Astrocyte (in vitro differentiated cells and primary cell): ENCODE data around the gene FGF8.

Experiments used
- EZH2 ChIP-seq: IDR thresholded peaks from 2 replicates; pipeline ENCODE4 v1.6.1; 2012; ENCODE audit warnings: mild to moderate bottlenecking, low read length, inconsistent platforms; ENCODE audit not compliant: insufficient read depth
- TF ChIP-seq, protein P1 (sequence below): IDR thresholded peaks from 2 replicates; pipeline ENCODE4 v1.5.1; 2011; ENCODE audit warnings: low read depth, mild to moderate bottlenecking, inconsistent platforms, low read length, moderate library complexity; ENCODE audit not compliant: insufficient read depth

DNA sequence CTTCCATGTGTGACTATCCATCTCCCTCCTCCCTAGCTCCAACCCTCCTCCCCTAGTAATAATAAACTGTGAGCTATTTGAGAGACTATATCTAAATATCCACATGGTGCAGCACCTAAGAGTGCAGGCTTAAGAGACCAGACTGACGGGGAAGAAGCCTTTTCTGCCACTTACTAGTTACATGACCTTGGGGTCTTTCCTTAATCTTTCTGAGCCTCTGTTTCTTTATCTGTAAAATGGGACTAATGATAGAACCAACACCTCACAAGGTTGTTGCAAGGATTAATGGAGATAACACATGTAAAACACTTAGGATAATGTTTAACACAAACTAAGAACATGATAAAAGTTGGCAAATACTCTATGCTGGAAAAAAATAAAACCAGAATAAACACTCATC, 43.8 kb downstream of the FGF8 start:
- TF ChIP-seq, protein P1, sequence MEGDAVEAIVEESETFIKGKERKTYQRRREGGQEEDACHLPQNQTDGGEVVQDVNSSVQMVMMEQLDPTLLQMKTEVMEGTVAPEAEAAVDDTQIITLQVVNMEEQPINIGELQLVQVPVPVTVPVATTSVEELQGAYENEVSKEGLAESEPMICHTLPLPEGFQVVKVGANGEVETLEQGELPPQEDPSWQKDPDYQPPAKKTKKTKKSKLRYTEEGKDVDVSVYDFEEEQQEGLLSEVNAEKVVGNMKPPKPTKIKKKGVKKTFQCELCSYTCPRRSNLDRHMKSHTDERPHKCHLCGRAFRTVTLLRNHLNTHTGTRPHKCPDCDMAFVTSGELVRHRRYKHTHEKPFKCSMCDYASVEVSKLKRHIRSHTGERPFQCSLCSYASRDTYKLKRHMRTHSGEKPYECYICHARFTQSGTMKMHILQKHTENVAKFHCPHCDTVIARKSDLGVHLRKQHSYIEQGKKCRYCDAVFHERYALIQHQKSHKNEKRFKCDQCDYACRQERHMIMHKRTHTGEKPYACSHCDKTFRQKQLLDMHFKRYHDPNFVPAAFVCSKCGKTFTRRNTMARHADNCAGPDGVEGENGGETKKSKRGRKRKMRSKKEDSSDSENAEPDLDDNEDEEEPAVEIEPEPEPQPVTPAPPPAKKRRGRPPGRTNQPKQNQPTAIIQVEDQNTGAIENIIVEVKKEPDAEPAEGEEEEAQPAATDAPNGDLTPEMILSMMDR = no peak
- TF ChIP-seq EZH2 = no peak
